NOMO-1 treated with DMSO at 0.1 percent for 48 hours (cell line): ENCODE results near the gene LTBP4.

Experiments
- DNase-seq: peaks from one replicate; lab custom pipeline; 2025; ENCODE audit not compliant: unreplicated experiment; lab: John Stamatoyannopoulos, UW

Gene LTBP4

DNA sequence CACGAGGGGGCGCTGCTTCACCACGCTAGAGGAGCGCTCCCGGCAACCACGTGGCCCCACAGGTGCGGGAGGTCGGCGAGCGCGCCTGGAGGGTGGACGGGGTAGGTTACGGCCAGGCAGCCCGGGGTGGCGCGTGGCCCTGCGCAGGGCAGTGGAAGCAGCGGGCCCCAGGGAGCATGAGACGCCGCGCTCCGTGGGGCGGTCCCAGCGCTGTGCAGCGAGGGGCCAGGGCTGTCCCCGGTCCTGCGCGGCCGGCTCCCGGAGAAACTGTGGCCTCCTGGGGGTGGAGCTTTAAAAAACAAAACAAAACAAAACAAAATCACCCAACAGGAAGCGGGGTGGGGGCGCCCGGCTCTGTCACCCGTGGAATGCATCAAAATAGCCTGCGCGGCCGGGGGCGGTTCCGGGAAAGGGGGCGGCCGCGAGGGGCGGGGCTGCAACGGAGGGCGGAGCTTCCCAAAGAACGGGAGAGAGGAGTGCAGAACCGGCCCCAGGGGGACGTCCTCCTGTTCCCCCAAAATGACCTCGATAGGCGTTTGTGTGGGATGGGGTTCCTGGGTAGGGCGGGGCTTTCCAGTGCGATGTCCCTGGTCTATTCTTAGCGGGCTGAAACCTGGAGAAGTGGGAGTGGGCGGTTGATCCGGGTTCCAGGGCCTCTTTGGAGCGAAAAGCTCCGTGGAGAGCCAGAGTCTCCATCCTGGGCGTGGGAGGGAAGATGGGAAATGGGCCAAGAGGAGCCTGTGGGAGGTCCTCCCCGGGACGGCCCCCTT lies 61.9 kb downstream of the LTBP4 start:
- peak; percentile 68 for DNase-seq

GRCh38 chr19:40663695-40664692 lies 62.8 kb downstream of the LTBP4 start:
- DNase-seq = no peak

DNA sequence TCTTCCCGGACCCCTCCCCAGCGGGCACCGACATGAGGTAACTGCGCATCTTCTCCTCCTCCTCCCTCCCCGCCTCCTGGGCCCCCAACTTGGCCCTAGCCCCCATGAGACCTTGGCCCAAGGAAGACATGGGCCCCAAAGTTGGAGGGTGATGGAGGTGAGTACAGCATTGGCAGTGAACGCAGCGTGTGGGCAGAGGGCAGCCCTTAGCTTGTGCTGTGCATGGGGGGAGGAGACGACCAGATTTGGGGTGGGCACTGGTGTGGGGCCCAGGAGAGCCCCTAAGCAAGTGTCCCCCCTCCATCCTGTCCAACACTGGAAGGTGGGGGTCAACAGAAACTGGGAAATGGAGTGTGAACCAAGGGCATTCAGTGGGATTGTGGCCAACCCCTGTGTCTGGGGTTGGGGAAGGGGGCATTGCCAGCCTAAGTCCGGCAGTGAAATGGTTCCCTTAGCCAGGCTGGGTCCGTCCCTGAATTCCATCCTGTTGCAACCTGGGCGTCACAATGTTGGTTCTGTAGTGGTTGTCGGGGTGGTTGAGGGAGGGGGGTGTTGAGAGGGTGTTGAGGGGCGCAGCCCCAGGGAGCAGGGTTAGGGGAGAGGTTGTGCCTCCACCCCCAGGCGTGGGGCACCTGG lies 65.8 kb downstream of the LTBP4 start:
- no peak for DNase-seq

DNA sequence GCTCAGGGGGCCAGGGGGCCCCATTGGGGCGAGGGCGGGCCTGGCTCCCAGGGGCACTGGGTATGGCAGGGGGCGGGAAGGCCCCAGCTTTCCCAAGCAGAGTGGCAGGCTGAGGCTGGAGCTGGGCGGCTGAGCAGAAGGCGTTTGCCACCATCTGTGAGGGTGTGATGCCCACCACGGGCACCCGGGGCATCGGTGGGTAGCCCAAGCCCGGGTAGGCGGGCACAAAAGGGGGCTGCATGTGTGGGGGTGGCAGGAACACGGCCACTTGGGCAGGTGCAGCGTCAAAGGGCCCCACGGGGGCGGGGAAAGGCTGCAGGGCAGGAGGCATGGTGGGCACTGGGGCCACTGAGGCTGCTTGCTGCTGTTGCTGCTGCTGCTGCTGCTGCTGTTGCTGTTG lies 66.4 kb downstream of the LTBP4 start:
- no peak for DNase-seq

- no peak for DNase-seq
These were observed 67.9 kb downstream of the LTBP4 start for GRCh38 chr19:40668991-40669614.

- DNase-seq = no peak
These were observed 70.2 kb downstream of the LTBP4 start for GRCh38 chr19:40671404-40671803.

DNA sequence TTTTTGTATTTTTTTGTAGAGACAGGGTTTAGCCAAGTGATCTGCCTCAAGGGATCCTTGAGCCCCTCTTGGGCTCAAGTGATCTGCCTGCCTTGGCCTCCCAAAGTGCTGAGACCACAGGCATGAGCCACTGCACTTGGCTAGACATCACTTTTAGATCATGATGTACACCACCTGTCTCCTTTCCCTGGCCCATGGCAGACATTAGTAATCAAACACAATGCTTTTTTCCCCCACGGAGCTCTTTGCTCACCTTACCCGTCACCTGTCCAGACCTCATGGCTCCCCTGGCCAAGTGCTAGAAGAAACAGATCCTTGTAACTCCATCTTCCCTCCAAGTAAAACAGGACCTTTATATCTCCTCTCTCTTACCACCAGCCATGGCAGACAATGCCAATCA lies 70.9 kb downstream of the LTBP4 start:
- no peak for DNase-seq

- no peak for DNase-seq
These were observed 71.6 kb downstream of the LTBP4 start for GRCh38 chr19:40672573-40673299.

DNA sequence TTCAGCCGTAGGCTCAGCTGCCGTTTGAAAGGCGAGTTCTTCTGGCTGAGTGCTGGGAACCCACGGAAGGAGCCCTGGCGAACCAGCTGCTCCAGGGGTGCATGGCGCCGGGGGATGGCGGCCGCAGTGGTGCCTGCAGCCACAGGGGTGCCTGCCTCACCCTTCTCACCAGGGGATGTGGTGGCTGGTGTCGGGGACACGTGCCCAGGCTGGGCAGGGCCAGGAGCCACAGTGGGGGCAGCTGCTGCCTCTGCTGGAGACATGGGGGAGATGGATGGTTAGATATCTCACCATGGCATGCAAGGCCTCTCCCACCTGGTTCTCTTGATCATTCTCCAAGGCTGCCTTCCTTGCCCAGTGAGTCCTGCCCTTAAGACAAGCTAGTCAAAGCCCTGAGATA lies 72.2 kb downstream of the LTBP4 start:
- no peak for DNase-seq

DNA sequence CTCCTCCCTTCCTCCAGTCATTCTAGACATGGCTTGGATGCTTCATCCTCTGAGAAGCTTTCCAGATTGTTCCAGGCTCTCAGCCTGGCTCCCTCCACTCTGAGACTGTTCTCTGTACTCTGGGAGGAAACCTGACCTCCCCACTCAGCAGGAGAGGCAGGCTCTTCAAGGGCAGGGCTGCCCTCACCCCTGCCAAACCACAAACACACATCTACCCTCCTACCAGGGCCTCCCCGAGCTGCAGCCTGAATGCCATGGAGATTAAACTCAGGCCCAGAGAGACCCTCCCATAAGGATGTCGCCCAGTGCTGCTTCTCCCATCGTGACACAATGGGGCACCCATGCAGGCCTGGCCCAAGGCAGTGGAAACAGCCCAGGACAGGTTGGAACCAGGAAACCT lies 73.1 kb downstream of the LTBP4 start:
- no peak for DNase-seq

GRCh38 chr19:40677156-40677555 lies 76.0 kb downstream of the LTBP4 start:
- no peak for DNase-seq
